Thyroid gland (tissue), 4 donors: ENCODE results near the gene NPBWR2.

Experiments
- CTCF ChIP-seq, 6 experiments: fragments of 200-600 bp in 3 of 6; fragments of 450-650 bp in 3 of 6; sonication (generic) in 3 of 6; IDR thresholded peaks; one replicate each; pipeline ENCODE4 v1.5.1; 2016 to 2019; ENCODE audit warnings: antibody characterized with exemption in 6 of 6, mild to moderate bottlenecking in 2 of 6, inconsistent platforms in 1 of 6, moderate library complexity in 1 of 6
- POLR2A ChIP-seq, 2 donors: fragments of 450-650 bp; IDR thresholded peaks; one replicate each; pipeline ENCODE4 v1.6.1; 2017; ENCODE audit warnings: antibody characterized with exemption in 2 of 2, mild to moderate bottlenecking in 2 of 2, moderate library complexity in 1 of 2

DNA sequence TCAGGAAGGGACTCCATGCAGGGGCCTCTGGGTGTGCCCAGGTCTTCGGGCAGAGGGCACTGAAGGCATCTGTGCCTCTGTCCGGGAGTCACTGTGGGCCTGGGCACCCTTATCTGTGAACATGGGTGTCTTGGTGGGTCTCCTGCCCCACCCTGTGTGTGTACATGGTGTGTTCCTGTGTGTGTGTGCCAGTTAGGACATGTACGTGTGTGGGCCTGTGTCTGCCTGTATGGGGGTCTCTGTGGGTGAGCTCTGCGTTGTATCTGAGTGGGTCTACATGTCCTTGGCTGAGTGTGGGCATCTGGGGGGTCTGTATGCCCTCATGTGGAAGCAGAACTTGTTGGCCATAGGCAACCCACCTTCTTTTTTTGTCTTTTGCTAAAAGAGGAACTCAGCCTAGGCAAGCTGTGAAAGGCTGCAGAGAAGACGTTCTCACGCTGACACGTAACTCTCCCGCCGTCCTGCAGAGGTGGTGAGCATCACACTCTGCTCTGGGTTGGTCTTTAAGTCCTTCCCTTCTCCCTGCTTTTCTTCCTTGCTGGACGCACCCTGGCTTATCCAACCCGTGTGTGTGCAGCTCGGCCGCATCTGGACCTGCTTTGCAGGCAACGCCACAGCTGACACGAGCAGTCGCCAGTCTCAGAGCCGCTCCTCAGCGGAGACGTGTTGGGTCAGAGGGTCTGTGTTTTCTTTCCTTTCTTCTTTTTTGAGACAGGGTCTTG lies 532 bp upstream of the NPBWR2 start:
- TF ChIP-seq CTCF (IDR thresholded peaks at IDR 0.05) (no peak), POLR2A (IDR thresholded peaks at IDR 0.05) (no peak)
